ENCODE measurements around the gene PCGF1.
A peak's percentile ranks its signal among the peaks of the same experiment; 100 is the strongest.

Gene PCGF1

GRCh38 chr2:74536166-74536950 is 28.9 kb upstream of the PCGF1 start:
- no peak for DNase-seq

DNA sequence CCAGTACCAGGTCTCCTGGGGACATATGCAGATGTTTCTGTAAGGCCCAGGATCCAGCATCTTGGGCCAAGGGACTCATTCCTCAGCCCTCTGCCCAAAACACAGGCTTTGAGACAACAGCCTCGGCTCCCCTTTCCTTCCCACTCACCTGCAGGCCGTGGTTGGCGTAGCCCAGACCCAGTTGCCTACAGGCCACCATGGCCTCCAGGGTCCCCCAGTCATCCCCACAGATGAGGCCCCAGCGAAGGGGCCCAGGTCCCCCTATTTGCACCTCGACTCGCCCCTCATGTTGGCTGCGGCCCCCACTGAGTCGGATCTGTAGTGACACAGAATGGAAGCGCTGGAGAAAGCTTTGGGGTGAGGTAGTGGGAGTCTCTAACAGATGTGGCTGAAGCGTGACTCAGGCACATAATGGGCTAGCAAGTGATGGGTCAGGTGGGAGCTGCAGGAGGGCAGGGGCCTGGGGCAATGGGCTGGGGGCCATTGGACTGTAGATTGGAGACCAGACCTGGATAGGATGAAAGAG is 28.0 kb upstream of the PCGF1 start:
- DNase-seq, result no peak

- DNase-seq, result no peak
Measured at GRCh38 chr2:74534411-74534810, 26.9 kb upstream of the PCGF1 start.

- DNase-seq, result no peak
Measured at GRCh38 chr2:74533464-74533863, 26.0 kb upstream of the PCGF1 start.

DNA sequence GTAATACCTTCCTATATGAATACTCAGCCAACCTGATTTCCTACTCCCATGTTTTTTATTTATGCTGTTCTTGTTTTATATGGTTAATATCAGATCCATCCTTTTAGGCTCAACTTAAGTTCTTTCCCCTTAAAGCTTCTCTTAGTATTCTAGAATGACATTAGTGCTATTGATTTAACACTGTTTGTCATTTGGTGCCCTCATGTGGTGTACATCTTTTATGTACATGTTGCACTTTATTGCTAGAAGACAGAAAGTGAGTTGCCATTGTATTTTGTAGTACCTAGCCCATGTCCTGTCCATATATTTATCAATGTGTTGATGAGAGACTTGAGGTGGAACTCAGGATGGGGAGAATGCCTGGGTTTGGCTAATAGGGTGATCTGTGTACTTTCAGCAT is 24.7 kb upstream of the PCGF1 start:
- no peak for DNase-seq

- DNase-seq, result no peak
Measured at GRCh38 chr2:74531666-74532065, 24.2 kb upstream of the PCGF1 start.

DNA sequence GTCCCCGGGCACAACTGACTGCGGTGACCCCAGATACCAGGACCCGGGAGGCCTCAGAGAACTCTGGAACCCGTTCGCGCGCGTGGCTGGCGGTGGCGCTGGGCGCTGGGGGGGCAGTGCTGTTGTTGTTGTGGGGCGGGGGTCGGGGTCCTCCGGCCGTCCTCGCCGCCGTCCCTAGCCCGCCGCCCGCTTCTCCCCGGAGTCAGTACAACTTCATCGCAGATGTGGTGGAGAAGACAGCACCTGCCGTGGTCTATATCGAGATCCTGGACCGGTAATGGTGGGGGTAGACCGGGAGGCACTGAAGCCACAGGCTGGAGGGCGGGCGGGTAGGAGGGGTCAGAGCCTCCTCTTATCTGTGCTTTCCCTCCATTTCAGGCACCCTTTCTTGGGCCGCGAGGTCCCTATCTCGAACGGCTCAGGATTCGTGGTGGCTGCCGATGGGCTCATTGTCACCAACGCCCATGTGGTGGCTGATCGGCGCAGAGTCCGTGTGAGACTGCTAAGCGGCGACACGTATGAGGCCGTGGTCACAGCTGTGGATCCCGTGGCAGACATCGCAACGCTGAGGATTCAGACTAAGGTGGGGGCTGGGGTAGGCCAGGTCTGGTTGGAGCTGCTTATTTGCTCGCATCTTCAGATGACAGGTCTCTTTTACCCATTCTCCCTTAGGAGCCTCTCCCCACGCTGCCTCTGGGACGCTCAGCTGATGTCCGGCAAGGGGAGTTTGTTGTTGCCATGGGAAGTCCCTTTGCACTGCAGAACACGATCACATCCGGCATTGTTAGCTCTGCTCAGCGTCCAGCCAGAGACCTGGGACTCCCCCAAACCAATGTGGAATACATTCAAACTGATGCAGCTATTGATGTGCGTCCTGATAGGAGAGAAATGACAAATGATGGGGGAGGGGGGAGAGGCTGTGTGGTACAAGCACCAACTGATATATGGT is 23.0 kb upstream of the PCGF1 start:
- no peak for DNase-seq

GRCh38 chr2:74529357-74530238 is 22.1 kb upstream of the PCGF1 start, which contains the start of the genes AUP1 and HTRA2:
Gene AUP1 (minus strand): TSS chr2:74529706. CDS start chr2:74529629, 77 bp downstream.
Gene HTRA2 (plus strand): TSS chr2:74529933. CDS start chr2:74530007, 74 bp downstream.
- DNase-seq, result peak; percentile 70 to 94

GRCh38 chr2:74528600-74529356 is 21.3 kb upstream of the PCGF1 start:
- DNase-seq, result no peak

DNA sequence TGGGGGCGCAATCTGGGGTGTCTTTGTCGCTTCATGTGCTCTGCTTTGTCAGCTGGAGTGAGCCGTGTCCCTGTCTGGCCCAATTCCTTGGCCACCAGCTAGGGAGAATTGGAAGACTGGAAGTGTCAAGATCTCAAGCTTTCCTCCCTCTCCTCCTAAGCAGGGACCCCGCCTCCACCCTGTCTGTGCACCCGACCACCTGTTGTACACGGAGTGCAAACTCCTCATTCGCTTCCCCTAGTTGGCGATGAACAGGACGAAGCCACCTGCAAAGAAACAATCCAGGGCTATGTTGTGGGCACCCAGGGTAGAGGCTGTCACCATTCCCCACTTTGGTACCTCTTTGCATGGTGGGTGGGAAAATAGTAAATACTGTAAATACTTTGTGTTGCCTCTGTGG is 20.2 kb upstream of the PCGF1 start:
- no peak for DNase-seq

DNA sequence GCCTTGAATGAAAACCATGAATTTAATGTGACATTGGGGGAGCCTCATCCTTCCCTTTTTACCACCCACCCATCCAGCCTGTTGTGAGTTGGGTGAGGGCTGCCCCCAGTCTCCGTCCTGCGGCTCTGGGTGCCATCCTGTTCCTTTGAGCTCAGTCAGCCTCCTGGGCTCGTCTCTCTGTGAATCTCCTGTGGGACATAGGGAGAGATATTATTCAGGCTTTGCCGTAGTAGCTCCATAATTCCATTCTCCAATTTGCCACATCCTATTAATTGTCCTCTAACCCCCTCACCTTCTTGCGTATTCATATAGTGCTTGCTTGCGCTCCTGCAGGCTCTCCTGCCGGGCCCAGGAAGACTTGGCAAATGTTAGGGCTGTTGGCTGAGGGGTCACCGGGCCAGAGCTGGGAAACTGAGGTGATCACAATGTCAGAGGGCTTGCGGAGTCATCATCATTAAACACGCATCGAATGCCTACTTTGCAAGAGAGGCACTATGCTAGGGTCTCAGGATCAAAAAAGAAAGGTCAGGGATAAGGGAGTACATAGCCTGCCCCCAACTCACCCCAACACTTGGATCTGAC is 19.2 kb upstream of the PCGF1 start:
- no peak for DNase-seq

DNA sequence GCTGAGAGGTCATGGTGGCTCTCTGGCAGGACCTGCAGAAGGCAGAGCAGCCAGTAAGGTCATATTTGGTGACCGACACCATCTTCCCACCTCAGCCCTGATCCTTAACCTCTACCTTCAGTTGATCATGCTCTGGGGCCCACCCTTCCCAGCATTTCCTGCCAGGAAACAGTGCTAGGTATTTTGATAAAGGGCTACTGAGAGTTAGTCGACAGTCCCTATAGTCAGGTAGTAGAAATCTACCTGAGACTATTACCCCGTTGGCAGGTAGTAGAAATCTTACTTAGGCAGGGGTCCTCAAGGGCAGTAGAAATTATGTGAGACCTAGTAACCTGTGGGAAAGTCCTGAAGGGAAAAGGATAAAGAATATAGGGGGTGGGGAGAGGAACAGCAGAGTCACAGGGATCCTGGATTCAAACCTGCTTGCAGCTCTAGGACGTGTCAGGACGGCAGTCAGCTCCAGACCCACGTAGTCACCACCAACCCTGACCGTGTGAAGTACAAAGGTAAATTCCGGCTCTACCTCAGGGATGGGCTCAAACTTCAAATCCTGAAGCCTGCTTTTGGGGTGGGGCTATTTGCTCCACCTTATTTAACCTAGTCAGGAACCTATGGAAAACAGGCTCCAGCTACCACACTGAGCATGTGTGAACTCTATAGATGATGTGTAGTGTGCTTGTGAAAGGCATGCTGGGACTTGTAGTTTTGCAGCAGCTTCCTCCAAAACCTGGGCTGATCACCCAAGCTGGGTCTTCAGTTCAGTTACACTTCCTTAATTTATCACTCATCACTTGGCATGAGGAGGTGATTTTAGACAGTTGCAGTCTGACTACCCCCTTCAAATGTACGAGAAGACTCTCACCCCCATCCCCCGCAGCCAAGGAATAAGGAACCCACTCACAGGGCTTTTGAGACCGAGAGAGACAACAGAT is 18.5 kb upstream of the PCGF1 start, which contains the start of gene DQX1:
TSS of gene DQX1 (minus strand) at position 515 of the 932 bp plus-strand sequence. CDS start at position 13, 502 bp downstream.
- DNase-seq, result no peak

GRCh38 chr2:74524955-74525716 is 17.6 kb upstream of the PCGF1 start:
- DNase-seq, result no peak

DNA sequence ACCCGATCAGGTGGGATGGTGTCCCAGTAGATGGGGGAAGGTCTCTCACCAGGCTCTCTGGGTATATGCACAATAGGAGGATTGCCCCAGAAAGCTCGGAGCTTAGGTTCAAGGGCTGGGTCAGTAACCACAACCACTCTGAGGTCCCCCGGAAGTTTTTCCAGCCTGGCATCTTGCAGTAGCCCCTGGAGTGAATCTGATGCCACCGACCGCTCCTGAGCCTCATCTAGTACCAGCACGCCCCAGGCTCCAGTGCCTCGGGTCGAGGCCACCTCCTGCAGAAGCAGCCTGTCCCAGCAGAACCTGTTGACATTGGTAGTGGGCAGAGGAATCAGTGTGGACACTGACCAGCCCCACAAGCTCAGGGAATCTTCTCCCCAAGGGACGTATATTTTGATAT is 16.5 kb upstream of the PCGF1 start:
- DNase-seq, result no peak

DNA sequence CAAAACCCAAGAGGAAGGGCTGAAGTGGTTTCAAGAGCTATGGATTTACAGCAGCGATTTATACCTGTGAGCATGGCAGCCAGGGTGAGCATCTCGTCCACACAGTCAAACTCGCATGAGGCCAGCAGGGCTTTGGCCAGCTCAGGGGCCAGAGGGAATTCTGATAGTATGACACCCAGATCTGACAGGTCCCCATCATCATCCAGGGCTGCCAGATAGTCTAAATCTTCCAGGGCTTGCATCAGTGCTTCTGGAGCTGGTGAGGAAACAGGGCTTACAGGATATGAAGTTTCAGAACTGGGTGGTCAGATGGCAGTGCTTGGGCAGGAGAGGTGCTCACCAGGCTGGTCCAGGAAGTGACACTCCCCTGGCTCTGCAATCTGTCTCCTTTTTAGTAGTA is 15.0 kb upstream of the PCGF1 start:
- no peak for DNase-seq

GRCh38 chr2:74516650-74517049 is 9.2 kb upstream of the PCGF1 start:
- no peak for DNase-seq

DNA sequence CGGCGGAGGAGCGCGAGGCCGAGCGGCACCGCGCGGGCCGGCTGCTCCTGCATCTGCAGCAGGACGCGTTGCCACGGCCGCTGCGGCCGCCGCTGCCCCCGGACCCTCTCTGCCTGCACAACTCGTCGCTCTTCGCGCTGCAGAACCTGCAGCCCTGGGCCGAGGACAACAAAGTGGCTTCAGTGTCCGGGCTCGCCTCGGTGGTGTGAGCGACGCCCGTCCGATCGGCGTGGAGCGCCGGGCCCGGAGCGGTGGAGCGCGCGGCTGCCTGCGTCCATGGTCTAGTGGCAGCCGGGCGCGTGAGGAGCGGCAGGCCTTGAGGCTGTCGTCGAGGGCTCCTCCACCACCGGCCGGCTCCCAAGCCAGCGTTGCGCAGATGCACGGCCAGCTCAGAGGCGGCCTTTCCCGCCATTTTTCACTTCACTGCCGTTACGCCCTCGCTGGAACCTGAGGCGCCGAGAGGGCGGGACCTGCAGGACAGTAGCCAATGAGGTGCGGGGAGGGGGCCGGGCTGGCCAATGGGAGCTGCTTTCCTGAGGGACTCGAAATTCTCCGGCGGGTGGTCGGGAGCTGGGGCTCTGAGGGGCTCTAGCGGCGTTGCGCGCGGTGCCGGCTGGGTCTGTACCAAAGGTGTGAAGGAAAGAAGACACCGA is 8.6 kb upstream of the PCGF1 start:
- no peak for DNase-seq

GRCh38 chr2:74515271-74515980 is 7.9 kb upstream of the PCGF1 start:
- DNase-seq, result no peak
